Liver (tissue), 9 donors: Measurements from ENCODE around the gene TRIOBP. TPM values are rescaled to one million over a fixed set of nuclear protein-coding genes. Genes with fewer than 3 reads are reported as not detected.
A peak's percentile ranks its signal among the peaks of the same experiment; 100 is the strongest.

ENCODE experiments used
- DNase-seq: peaks from one replicate; pipeline ENCODE4 v3.0.0-alpha.2; 2017; ENCODE audit warnings: low spot score
- H3K27ac ChIP-seq, 2 donors: one replicate each; pipeline ENCODE4 v1.7.0; 2013; ENCODE audit warnings: inconsistent platforms in 2 of 2, low read length in 2 of 2, control low read depth in 1 of 2, low read depth in 1 of 2, mild to moderate bottlenecking in 1 of 2
- H3K27me3 ChIP-seq, 4 donors: one replicate each; pipeline versions ENCODE4 v1.6.1 to v1.7.0; 2013; ENCODE audit warnings: low read length in 3 of 4, inconsistent platforms in 1 of 4, mild to moderate bottlenecking in 1 of 4, moderate library complexity in 1 of 4; ENCODE audit not compliant: control insufficient read depth in 4 of 4, insufficient read depth in 4 of 4
- H3K36me3 ChIP-seq, 4 donors: one replicate each; pipeline versions ENCODE4 v1.6.1 to v1.7.0; 2013; ENCODE audit warnings: low read length in 3 of 4, mild to moderate bottlenecking in 3 of 4, low read depth in 1 of 4, moderate library complexity in 1 of 4; ENCODE audit not compliant: control insufficient read depth in 4 of 4, insufficient read depth in 3 of 4
- H3K4me1 ChIP-seq, 4 donors: one replicate each; pipeline versions ENCODE4 v1.6.1 to v1.7.0; 2013; ENCODE audit warnings: low read length in 3 of 4, mild to moderate bottlenecking in 3 of 4, moderate library complexity in 1 of 4; ENCODE audit not compliant: control insufficient read depth in 4 of 4, insufficient read depth in 4 of 4
- H3K4me3 ChIP-seq, 3 donors: one replicate each; pipeline versions ENCODE4 v1.6.1 to v1.7.0; 2013; ENCODE audit warnings: low read length in 3 of 3, control low read depth in 1 of 3, low read depth in 1 of 3, mild to moderate bottlenecking in 1 of 3
- H3K9ac ChIP-seq, 2 donors: one replicate each; pipeline ENCODE4 v1.7.0; 2013; ENCODE audit warnings: low read length in 2 of 2, mild to moderate bottlenecking in 2 of 2, moderate library complexity in 2 of 2, control low read depth in 1 of 2, low read depth in 1 of 2
- H3K9me3 ChIP-seq, 4 donors: one replicate each; pipeline versions ENCODE4 v1.6.1 to v1.7.0; 2013; ENCODE audit warnings: low read length in 3 of 4; ENCODE audit not compliant: control insufficient read depth in 4 of 4
- ATF3 ChIP-seq: IDR thresholded peaks from 2 replicates; pipeline ENCODE4 v1.6.1; 2016; ENCODE audit warnings: antibody characterized with exemption
- CTCF ChIP-seq: fragments of 150-350 bp; IDR thresholded peaks from 2 replicates; pipeline ENCODE4 v1.5.1; 2017; ENCODE audit warnings: improper control_type of control experiment, low read depth, low read length; ENCODE audit not compliant: missing input control
- EGR1 ChIP-seq, 2 donors: IDR thresholded peaks; 2 replicates each; pipeline ENCODE4 v1.6.1; 2016 to 2018; ENCODE audit warnings: antibody characterized with exemption in 2 of 2, low read depth in 2 of 2
- FOXA1 ChIP-seq: IDR thresholded peaks from 2 replicates; pipeline ENCODE4 v1.6.1; 2016; ENCODE audit warnings: antibody characterized with exemption
- FOXA2 ChIP-seq: IDR thresholded peaks from 2 replicates; pipeline ENCODE4 v1.6.1; 2016; ENCODE audit warnings: antibody characterized with exemption
- GABPA ChIP-seq, 2 donors: IDR thresholded peaks in 1 of 2; conservative IDR thresholded peaks in 1 of 2; 2 replicates each; pipeline ENCODE4 v1.6.1; 2016; ENCODE audit warnings: antibody characterized with exemption in 2 of 2, mild to moderate bottlenecking in 1 of 2, moderate library complexity in 1 of 2
- HNF4A ChIP-seq, 2 donors: conservative IDR thresholded peaks; 2 replicates each; pipeline ENCODE4 v1.6.1; 2016; ENCODE audit warnings: antibody characterized with exemption in 2 of 2, mild to moderate bottlenecking in 2 of 2
- HNF4G ChIP-seq: IDR thresholded peaks from 2 replicates; pipeline ENCODE4 v1.6.1; 2016; ENCODE audit warnings: antibody characterized with exemption
- JUND ChIP-seq, 2 donors: IDR thresholded peaks; 2 replicates each; pipeline ENCODE4 v1.6.1; 2016; ENCODE audit warnings: antibody characterized with exemption in 2 of 2
- MAX ChIP-seq: IDR thresholded peaks from 2 replicates; pipeline ENCODE4 v1.6.1; 2016; ENCODE audit warnings: antibody characterized with exemption
- NR2F2 ChIP-seq: IDR thresholded peaks from 2 replicates; pipeline ENCODE4 v1.6.1; 2016; ENCODE audit warnings: antibody characterized with exemption
- RAD21 ChIP-seq, 2 donors: IDR thresholded peaks; 2 replicates each; pipeline ENCODE4 v1.6.1; 2016; ENCODE audit warnings: antibody characterized with exemption in 2 of 2, mild to moderate bottlenecking in 2 of 2
- REST ChIP-seq: IDR thresholded peaks from 2 replicates; pipeline ENCODE4 v1.6.1; 2016; ENCODE audit warnings: antibody characterized with exemption, mild to moderate bottlenecking
- RXRA ChIP-seq, 2 donors: IDR thresholded peaks; 2 replicates each; pipeline ENCODE4 v1.6.1; 2017 to 2018; ENCODE audit warnings: antibody characterized with exemption in 2 of 2, mild to moderate bottlenecking in 1 of 2
- SP1 ChIP-seq: IDR thresholded peaks from 2 replicates; pipeline ENCODE4 v1.6.1; 2018; ENCODE audit warnings: antibody characterized with exemption, mild to moderate bottlenecking
- TAF1 ChIP-seq: conservative IDR thresholded peaks from 2 replicates; pipeline ENCODE4 v1.6.1; 2016; ENCODE audit warnings: antibody characterized with exemption, mild to moderate bottlenecking
- YY1 ChIP-seq: IDR thresholded peaks from 2 replicates; pipeline ENCODE4 v1.6.1; 2016; ENCODE audit warnings: antibody characterized with exemption, mild to moderate bottlenecking
- ZBTB33 ChIP-seq: IDR thresholded peaks from 2 replicates; pipeline ENCODE4 v1.6.1; 2016; ENCODE audit warnings: antibody characterized with exemption
- whole genome bisulfite sequencing: extraction: QIAGEN DNeasy Blood & Tissue Kit; methylation state at CpG from one replicate; pipeline ENCODE4 v1.1.7; 2013; 5-methylcytosine and 5-hydroxymethylcytosine counted together
- polyA plus RNA-seq, 2 donors: library from polyadenylated mRNA; stranded (reverse) in 1 of 2; unstranded in 1 of 2; fragments of 200-250 nt in 1 of 2; fragments of >200 nt in 1 of 2; fragmentation: Nextera tagmentation in 1 of 2; extraction: Ambion mirVana in 1 of 2; gene quantifications; one replicate each; pipeline versions ENCODE4 v1.2.1 to v1.2.3, GENCODE V29; 2013 to 2015
- total RNA-seq, 2 donors: library from RNA; depleted of rRNA; stranded (reverse); fragments of >200 nt; gene quantifications; one replicate each; pipeline ENCODE4 v1.2.3, GENCODE V29; 2014
- donor health status: healthy.
- donor health status: healthy.
- donor health status: healthy.
- donor health status: healthy.
- donor health status: healthy.

Gene TRIOBP
- total and polyA plus RNA-seq, 4 donors = 4.8 to 41.1 (median 21.6) TPM

- Histone ChIP-seq H3K9ac (peak overlapping the region in 1 of 2 donors; percentile 26), H3K27me3 (no peaks in the 10 kb centered on the region), H3K4me3 (no peak overlapping the region), H3K4me1 (peaks cover 3 to 39% (median 30%) of the 10 kb centered on the region in 4 donors), H3K27ac (no peak overlapping the region), H3K36me3 (no peaks in the 10 kb centered on the region), H3K9me3 (no peaks in the 10 kb centered on the region)
- 16% methylated on average over 6 of the region's 6 CpGs for WGBS
- TF ChIP-seq FOXA1 (no peak), REST (no peak), FOXA2 (no peak), HNF4A (conservative IDR thresholded peaks at IDR 0.05) (peak; percentile 70 to 75), YY1 (no peak), JUND (IDR thresholded peaks at IDR 0.05) (no peak), ATF3 (no peak), RAD21 (IDR thresholded peaks at IDR 0.05) (peak; percentile 93 to 96), ZBTB33 (no peak), EGR1 (IDR thresholded peaks at IDR 0.05; ENCODE audit: low read depth in 2 of 2) (no peak), HNF4G (peak; percentile 43), MAX (no peak), CTCF (peak; percentile 93), NR2F2 (peak; percentile 43), SP1 (peak; percentile 65), TAF1 (no peak), RXRA (IDR thresholded peaks at IDR 0.05) (peak; percentile 92 to 99), GABPA (IDR thresholded peaks at IDR 0.05 in 1 of 2, conservative IDR thresholded peaks at IDR 0.05 in 1 of 2) (peak in 1 of 2 donors; percentile 23)
- DNase-seq = peak; percentile 73
Measured at GRCh38 chr22:37681556-37682049, 15.2 kb upstream of the TRIOBP start.
